ENCODE data around the gene SERINC2. TPM values are rescaled to one million over a fixed set of nuclear protein-coding genes. Genes with fewer than 3 reads are reported as not detected.

The SERINC2 gene
- total and polyA plus RNA-seq, 4 donors = 4.9 to 66.4 (median 38.7) TPM

DNA sequence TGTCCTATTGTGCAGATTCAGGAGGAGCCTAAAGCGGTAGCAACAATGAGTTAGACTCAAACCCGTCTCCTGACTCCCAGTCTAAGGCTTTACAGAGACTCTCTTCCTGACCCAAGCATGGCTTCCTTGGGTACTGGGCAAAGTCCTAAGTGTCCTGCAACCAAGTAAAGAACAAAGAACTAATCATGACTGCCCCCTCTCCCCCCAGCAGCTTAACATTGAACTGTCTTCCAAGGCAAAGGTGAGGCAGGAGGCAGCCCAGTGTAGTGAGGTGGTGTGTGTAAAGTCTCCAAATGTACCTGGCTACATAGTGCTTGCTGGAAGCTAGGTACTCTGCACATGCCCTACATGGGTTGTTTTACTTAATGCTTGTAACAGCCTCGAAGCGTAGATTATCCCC, 42.4 kb upstream of the SERINC2 start:
- Histone ChIP-seq H3K9ac (ENCODE audit: low read depth in 1 of 2, low read length in 2 of 2) (no peak overlapping the region), H3K27me3 (ENCODE audit: control insufficient read depth in 4 of 4, insufficient read depth in 4 of 4, low read length in 3 of 4) (no peaks in the 10 kb centered on the region), H3K36me3 (ENCODE audit: control insufficient read depth in 4 of 4, insufficient read depth in 3 of 4, low read depth in 1 of 4, low read length in 3 of 4) (no peaks in the 10 kb centered on the region), H3K27ac (ENCODE audit: low read depth in 1 of 2, low read length in 2 of 2) (no peak overlapping the region), H3K4me3 (ENCODE audit: low read depth in 1 of 3, low read length in 3 of 3) (no peak overlapping the region), H3K9me3 (ENCODE audit: control insufficient read depth in 4 of 4, low read length in 3 of 4) (no peaks in the 10 kb centered on the region), H3K4me1 (ENCODE audit: control insufficient read depth in 4 of 4, insufficient read depth in 4 of 4, low read length in 3 of 4) (peaks cover 12 to 30% (median 26%) of the 10 kb centered on the region in 4 donors)
- WGBS = 96% methylated on average over 4 of the region's 4 CpGs
- DNase-seq (ENCODE audit: low spot score) = no peak
- TF ChIP-seq HNF4A (conservative IDR thresholded peaks at IDR 0.05) = no peak
- TF ChIP-seq RAD21 (IDR thresholded peaks at IDR 0.05) = no peak
- TF ChIP-seq, protein P1, sequence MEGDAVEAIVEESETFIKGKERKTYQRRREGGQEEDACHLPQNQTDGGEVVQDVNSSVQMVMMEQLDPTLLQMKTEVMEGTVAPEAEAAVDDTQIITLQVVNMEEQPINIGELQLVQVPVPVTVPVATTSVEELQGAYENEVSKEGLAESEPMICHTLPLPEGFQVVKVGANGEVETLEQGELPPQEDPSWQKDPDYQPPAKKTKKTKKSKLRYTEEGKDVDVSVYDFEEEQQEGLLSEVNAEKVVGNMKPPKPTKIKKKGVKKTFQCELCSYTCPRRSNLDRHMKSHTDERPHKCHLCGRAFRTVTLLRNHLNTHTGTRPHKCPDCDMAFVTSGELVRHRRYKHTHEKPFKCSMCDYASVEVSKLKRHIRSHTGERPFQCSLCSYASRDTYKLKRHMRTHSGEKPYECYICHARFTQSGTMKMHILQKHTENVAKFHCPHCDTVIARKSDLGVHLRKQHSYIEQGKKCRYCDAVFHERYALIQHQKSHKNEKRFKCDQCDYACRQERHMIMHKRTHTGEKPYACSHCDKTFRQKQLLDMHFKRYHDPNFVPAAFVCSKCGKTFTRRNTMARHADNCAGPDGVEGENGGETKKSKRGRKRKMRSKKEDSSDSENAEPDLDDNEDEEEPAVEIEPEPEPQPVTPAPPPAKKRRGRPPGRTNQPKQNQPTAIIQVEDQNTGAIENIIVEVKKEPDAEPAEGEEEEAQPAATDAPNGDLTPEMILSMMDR (IDR thresholded peaks at IDR 0.05; ENCODE audit: low read depth, low read length, missing input control) = no peak
- no peak for TF ChIP-seq JUND (IDR thresholded peaks at IDR 0.05)
- TF ChIP-seq, protein P2, sequence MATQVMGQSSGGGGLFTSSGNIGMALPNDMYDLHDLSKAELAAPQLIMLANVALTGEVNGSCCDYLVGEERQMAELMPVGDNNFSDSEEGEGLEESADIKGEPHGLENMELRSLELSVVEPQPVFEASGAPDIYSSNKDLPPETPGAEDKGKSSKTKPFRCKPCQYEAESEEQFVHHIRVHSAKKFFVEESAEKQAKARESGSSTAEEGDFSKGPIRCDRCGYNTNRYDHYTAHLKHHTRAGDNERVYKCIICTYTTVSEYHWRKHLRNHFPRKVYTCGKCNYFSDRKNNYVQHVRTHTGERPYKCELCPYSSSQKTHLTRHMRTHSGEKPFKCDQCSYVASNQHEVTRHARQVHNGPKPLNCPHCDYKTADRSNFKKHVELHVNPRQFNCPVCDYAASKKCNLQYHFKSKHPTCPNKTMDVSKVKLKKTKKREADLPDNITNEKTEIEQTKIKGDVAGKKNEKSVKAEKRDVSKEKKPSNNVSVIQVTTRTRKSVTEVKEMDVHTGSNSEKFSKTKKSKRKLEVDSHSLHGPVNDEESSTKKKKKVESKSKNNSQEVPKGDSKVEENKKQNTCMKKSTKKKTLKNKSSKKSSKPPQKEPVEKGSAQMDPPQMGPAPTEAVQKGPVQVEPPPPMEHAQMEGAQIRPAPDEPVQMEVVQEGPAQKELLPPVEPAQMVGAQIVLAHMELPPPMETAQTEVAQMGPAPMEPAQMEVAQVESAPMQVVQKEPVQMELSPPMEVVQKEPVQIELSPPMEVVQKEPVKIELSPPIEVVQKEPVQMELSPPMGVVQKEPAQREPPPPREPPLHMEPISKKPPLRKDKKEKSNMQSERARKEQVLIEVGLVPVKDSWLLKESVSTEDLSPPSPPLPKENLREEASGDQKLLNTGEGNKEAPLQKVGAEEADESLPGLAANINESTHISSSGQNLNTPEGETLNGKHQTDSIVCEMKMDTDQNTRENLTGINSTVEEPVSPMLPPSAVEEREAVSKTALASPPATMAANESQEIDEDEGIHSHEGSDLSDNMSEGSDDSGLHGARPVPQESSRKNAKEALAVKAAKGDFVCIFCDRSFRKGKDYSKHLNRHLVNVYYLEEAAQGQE (IDR thresholded peaks at IDR 0.05) = no peak
- TF ChIP-seq, protein P3, sequence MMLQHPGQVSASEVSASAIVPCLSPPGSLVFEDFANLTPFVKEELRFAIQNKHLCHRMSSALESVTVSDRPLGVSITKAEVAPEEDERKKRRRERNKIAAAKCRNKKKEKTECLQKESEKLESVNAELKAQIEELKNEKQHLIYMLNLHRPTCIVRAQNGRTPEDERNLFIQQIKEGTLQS (IDR thresholded peaks at IDR 0.05) = no peak
- TF ChIP-seq HNF4G (IDR thresholded peaks at IDR 0.05) = no peak
- TF ChIP-seq, protein P4, sequence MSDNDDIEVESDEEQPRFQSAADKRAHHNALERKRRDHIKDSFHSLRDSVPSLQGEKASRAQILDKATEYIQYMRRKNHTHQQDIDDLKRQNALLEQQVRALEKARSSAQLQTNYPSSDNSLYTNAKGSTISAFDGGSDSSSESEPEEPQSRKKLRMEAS (IDR thresholded peaks at IDR 0.05) = no peak
- no peak for TF ChIP-seq RXRA (IDR thresholded peaks at IDR 0.05)
- TF ChIP-seq YY1 (IDR thresholded peaks at IDR 0.05) = no peak

DNA sequence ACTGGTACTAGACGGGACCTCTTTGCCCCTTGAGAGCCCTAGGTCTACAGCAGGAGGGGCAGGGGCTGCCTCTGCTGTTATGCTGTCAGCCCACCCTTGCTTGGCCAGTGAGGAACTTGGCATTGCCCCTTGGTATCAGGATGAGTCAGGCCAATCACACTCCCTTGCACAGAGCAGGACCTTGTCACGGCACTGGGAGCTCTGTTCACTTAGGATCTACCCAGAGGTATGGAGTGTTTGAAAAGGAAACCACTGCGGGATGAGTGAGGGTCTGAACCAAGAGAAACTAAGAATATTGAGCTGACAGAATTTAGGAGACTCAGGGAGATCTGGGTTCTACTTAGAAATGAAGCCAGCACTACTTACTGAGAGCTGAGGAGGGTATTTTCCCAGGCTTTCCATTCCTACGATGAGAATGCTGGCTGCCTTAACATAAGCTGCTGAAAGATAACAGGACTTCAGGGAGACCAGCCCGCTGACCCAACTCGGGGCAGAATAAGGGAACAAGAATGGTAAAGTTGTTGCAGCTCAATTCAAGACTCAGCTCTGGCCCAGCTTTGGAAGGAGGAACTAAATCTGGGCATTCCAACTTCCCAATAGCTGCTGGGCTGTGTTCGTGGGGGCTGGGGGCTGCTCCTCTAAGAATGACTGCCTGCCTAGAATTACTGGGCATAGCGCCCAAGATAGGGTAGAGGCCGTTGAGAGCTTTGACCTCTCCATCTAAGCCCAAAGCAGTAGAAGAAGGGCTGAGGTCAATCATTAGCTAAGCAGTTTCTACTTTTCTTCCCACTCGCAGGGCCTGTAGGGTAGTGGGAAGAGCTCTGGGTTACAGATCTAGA, 41.7 kb upstream of the SERINC2 start:
- no peak for DNase-seq (ENCODE audit: low spot score)
- 52% methylated on average over 10 of the region's 10 CpGs for WGBS
- H3K4me3 ChIP-seq (ENCODE audit: low read depth in 1 of 3, low read length in 3 of 3) = no peak overlapping the region
- H3K4me1 ChIP-seq (ENCODE audit: control insufficient read depth in 4 of 4, insufficient read depth in 4 of 4, low read length in 3 of 4) = peaks cover 12 to 30% (median 26%) of the 10 kb centered on the region in 4 donors
- H3K27me3 ChIP-seq (ENCODE audit: control insufficient read depth in 4 of 4, insufficient read depth in 4 of 4, low read length in 3 of 4) = no peaks in the 10 kb centered on the region
- no peaks in the 10 kb centered on the region for H3K9me3 ChIP-seq (ENCODE audit: control insufficient read depth in 4 of 4, low read length in 3 of 4)
- no peak overlapping the region for H3K27ac ChIP-seq (ENCODE audit: low read depth in 1 of 2, low read length in 2 of 2)
- H3K9ac ChIP-seq (ENCODE audit: low read depth in 1 of 2, low read length in 2 of 2) = no peak overlapping the region
- H3K36me3 ChIP-seq (ENCODE audit: control insufficient read depth in 4 of 4, insufficient read depth in 3 of 4, low read depth in 1 of 4, low read length in 3 of 4) = no peaks in the 10 kb centered on the region
- TF ChIP-seq FOXA2 (IDR thresholded peaks at IDR 0.05) (no peak), SP1 (IDR thresholded peaks at IDR 0.05) (no peak), RXRA (IDR thresholded peaks at IDR 0.05) (peak; percentile 50 to 60), NR2F2 (IDR thresholded peaks at IDR 0.05) (peak; percentile 72), JUND (IDR thresholded peaks at IDR 0.05) (no peak), RAD21 (IDR thresholded peaks at IDR 0.05) (no peak), GABPA (IDR thresholded peaks at IDR 0.05 in 1 of 2, conservative IDR thresholded peaks at IDR 0.05 in 1 of 2) (no peak), HNF4G (IDR thresholded peaks at IDR 0.05) (no peak), HNF4A (conservative IDR thresholded peaks at IDR 0.05) (no peak), TAF1 (conservative IDR thresholded peaks at IDR 0.05) (no peak), EGR1 (IDR thresholded peaks at IDR 0.05; ENCODE audit: low read depth in 2 of 2) (no peak), FOXA1 (IDR thresholded peaks at IDR 0.05) (no peak)
- TF ChIP-seq, protein P1 (IDR thresholded peaks at IDR 0.05; ENCODE audit: low read depth, low read length, missing input control) = no peak
- TF ChIP-seq, protein P4 (IDR thresholded peaks at IDR 0.05) = no peak
- TF ChIP-seq, protein P3 (IDR thresholded peaks at IDR 0.05) = no peak
- TF ChIP-seq, protein P5, sequence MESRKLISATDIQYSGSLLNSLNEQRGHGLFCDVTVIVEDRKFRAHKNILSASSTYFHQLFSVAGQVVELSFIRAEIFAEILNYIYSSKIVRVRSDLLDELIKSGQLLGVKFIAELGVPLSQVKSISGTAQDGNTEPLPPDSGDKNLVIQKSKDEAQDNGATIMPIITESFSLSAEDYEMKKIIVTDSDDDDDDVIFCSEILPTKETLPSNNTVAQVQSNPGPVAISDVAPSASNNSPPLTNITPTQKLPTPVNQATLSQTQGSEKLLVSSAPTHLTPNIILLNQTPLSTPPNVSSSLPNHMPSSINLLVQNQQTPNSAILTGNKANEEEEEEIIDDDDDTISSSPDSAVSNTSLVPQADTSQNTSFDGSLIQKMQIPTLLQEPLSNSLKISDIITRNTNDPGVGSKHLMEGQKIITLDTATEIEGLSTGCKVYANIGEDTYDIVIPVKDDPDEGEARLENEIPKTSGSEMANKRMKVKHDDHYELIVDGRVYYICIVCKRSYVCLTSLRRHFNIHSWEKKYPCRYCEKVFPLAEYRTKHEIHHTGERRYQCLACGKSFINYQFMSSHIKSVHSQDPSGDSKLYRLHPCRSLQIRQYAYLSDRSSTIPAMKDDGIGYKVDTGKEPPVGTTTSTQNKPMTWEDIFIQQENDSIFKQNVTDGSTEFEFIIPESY (IDR thresholded peaks at IDR 0.05) = no peak

Data from liver (tissue), 9 donors.